Peyer's patch (tissue), 4 donors: ENCODE results near the gene RASA3.
"Not testable (repeated sequence)": the region's sequence is repeated elsewhere in the genome, so short reads cannot be mapped to it uniquely, and the experiment has no call there.

ENCODE experiments used
- POLR2A ChIP-seq, 2 donors: fragments of 450-650 bp; IDR thresholded peaks; one replicate each; pipeline ENCODE4 v1.5.1; 2017; ENCODE audit warnings: antibody characterized with exemption in 2 of 2, mild to moderate bottlenecking in 2 of 2, moderate library complexity in 2 of 2
- TF ChIP-seq, protein P1 (sequence below), 6 experiments: fragments of 450-650 bp in 4 of 6; fragments of 200-600 bp in 2 of 6; sonication (generic) in 1 of 6; IDR thresholded peaks; one replicate each; pipeline ENCODE4 v1.5.1; 2017 to 2019; ENCODE audit warnings: antibody characterized with exemption in 6 of 6, mild to moderate bottlenecking in 3 of 6, moderate library complexity in 1 of 6

DNA sequence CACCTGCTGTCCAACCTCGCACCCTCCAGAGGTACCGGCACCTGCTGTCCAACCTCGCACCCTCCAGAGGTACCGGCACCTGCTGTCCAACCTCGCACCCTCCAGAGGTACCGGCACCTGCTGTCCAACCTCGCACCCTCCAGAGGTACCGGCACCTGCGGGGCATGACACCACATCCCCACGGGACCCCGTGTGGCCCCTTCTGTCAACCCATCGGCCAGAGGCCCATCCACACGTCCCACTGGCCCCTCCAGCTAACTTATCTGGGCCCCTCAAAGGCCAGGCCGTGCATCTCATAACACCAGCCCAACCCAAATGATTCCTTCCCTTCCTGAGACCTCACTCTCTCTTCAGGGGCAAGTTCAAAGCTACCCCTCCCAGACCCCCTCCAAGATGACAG lies 6.3 kb downstream of the RASA3 start:
- TF ChIP-seq, protein P1, sequence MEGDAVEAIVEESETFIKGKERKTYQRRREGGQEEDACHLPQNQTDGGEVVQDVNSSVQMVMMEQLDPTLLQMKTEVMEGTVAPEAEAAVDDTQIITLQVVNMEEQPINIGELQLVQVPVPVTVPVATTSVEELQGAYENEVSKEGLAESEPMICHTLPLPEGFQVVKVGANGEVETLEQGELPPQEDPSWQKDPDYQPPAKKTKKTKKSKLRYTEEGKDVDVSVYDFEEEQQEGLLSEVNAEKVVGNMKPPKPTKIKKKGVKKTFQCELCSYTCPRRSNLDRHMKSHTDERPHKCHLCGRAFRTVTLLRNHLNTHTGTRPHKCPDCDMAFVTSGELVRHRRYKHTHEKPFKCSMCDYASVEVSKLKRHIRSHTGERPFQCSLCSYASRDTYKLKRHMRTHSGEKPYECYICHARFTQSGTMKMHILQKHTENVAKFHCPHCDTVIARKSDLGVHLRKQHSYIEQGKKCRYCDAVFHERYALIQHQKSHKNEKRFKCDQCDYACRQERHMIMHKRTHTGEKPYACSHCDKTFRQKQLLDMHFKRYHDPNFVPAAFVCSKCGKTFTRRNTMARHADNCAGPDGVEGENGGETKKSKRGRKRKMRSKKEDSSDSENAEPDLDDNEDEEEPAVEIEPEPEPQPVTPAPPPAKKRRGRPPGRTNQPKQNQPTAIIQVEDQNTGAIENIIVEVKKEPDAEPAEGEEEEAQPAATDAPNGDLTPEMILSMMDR (IDR thresholded peaks at IDR 0.05), result not testable (repeated sequence)
- not testable (repeated sequence) for TF ChIP-seq POLR2A (IDR thresholded peaks at IDR 0.05)
